WTC11 (cell line): ENCODE measurements around the gene SHROOM3. TPM values are rescaled to one million over a fixed set of nuclear protein-coding genes. Genes with fewer than 3 reads are reported as not detected.

ENCODE experiments used
- ATAC-seq: fragments of 200-7000 bp; cut with Tn5 transposase; 2 replicates; pipeline ENCODE4 v1.10.0; 2021; ENCODE audit warnings: mild to moderate bottlenecking, moderate library complexity
- CTCF ChIA-PET: fragments of 300-600 bp; sonication (Branson Sonifier 250); formaldehyde crosslinking; loops from one replicate; lab custom pipeline; 2021; ENCODE audit warnings: antibody characterized with exemption; lab: Charles Lee
- POLR2A ChIA-PET: fragments of 350-600 bp; sonication (Branson Sonifier 250); formaldehyde crosslinking; loops from one replicate; lab custom pipeline; 2021; ENCODE audit warnings: antibody characterized with exemption; lab: Charles Lee
- DNase-seq: peaks from one replicate; pipeline ENCODE4 v3.0.0; 2021; ENCODE audit warnings: low spot score
- H3K27ac Mint-ChIP-seq: 2 replicates; pipeline ENCODE4 v1.8.0; 2021; ENCODE audit warnings: mixed read lengths
- H3K27me3 Mint-ChIP-seq: 2 replicates; pipeline ENCODE4 v1.8.0; 2021; ENCODE audit warnings: low read depth, mild to moderate bottlenecking, moderate library complexity, mixed read lengths
- H3K36me3 Mint-ChIP-seq: 2 replicates; pipeline ENCODE4 v1.8.0; 2021; ENCODE audit warnings: mixed read lengths
- H3K4me1 Mint-ChIP-seq: 2 replicates; pipeline ENCODE4 v1.8.0; 2022; ENCODE audit warnings: mixed read lengths
- H3K4me3 Mint-ChIP-seq: 2 replicates; pipeline ENCODE4 v1.8.0; 2021; ENCODE audit warnings: mild to moderate bottlenecking, moderate library complexity, mixed read lengths
- H3K9me3 Mint-ChIP-seq: 2 replicates; pipeline ENCODE4 v1.8.0; 2021; ENCODE audit warnings: mixed read lengths
- E2F4 ChIP-seq: sonication (generic); formaldehyde crosslinking; IDR thresholded peaks from 2 replicates; pipeline ENCODE4 v1.8.1; 2022; ENCODE audit warnings: low read depth, mild to moderate bottlenecking, moderate library complexity, missing genetic modification reagents, borderline replicate concordance
- EMX1 ChIP-seq: fragments of 250-450 bp; sonication (Bioruptor Pico); IDR thresholded peaks from 2 replicates; pipeline ENCODE4 v1.8.0; 2021; ENCODE audit warnings: mild to moderate bottlenecking
- ESRRA ChIP-seq: sonication (generic); formaldehyde crosslinking; IDR thresholded peaks from 2 replicates; pipeline ENCODE4 v1.8.1; 2022; ENCODE audit warnings: mild to moderate bottlenecking, missing genetic modification reagents, borderline replicate concordance
- GTF2I ChIP-seq: fragments of 250-450 bp; sonication (Bioruptor Pico); conservative IDR thresholded peaks from 2 replicates; pipeline ENCODE4 v1.4.0; 2021; ENCODE audit warnings: mild to moderate bottlenecking
- HMGXB4 ChIP-seq: sonication (generic); formaldehyde crosslinking; IDR thresholded peaks from 2 replicates; pipeline ENCODE4 v1.8.1; 2023; ENCODE audit warnings: mild to moderate bottlenecking, moderate library complexity, missing genetic modification reagents
- JUN ChIP-seq: sonication (generic); formaldehyde crosslinking; IDR thresholded peaks from 2 replicates; pipeline ENCODE4 v1.8.0; 2023; ENCODE audit warnings: mild to moderate bottlenecking, missing genetic modification reagents
- NR2C2 ChIP-seq: sonication (generic); formaldehyde crosslinking; IDR thresholded peaks from 2 replicates; pipeline ENCODE4 v1.8.0; 2022; ENCODE audit warnings: mild to moderate bottlenecking, missing genetic modification reagents
- PRDM15 ChIP-seq: sonication (generic); formaldehyde crosslinking; IDR thresholded peaks from 2 replicates; pipeline ENCODE4 v1.8.0; 2022; ENCODE audit warnings: missing genetic modification reagents
- PRRX2 ChIP-seq: fragments of 250-450 bp; sonication (Bioruptor Pico); IDR thresholded peaks from 2 replicates; pipeline ENCODE4 v1.8.0; 2021; ENCODE audit warnings: mild to moderate bottlenecking
- SMAD4 ChIP-seq: sonication (generic); formaldehyde crosslinking; IDR thresholded peaks from 2 replicates; pipeline ENCODE4 v1.8.0; 2022; ENCODE audit warnings: mild to moderate bottlenecking, missing genetic modification reagents
- TCF7 ChIP-seq: sonication (generic); formaldehyde crosslinking; IDR thresholded peaks from 2 replicates; pipeline ENCODE4 v1.8.0; 2022; ENCODE audit warnings: mild to moderate bottlenecking, low read depth, missing genetic modification reagents, moderate library complexity
- ZNF281 ChIP-seq: sonication (generic); formaldehyde crosslinking; IDR thresholded peaks from 2 replicates; pipeline ENCODE4 v1.8.0; 2023; ENCODE audit warnings: mild to moderate bottlenecking, missing genetic modification reagents
- ZNF317 ChIP-seq: sonication (generic); formaldehyde crosslinking; IDR thresholded peaks from 2 replicates; pipeline ENCODE4 v1.8.1; 2023; ENCODE audit warnings: low read depth, mild to moderate bottlenecking, moderate library complexity, missing genetic modification reagents, borderline replicate concordance
- total RNA-seq: library from RNA; stranded (reverse); gene quantifications from 3 replicates; pipeline ENCODE4 v1.2.3, GENCODE V29; 2021
- TF ChIP-seq, protein P1 (sequence below): sonication (generic); formaldehyde crosslinking; IDR thresholded peaks from 2 replicates; pipeline ENCODE4 v1.8.0; 2023; ENCODE audit warnings: missing genetic modification reagents
- TF ChIP-seq, protein P2 (sequence below): sonication (generic); formaldehyde crosslinking; IDR thresholded peaks from 2 replicates; pipeline ENCODE4 v1.8.1; 2023; ENCODE audit warnings: mild to moderate bottlenecking, missing genetic modification reagents, borderline replicate concordance
- TF ChIP-seq, protein P3 (sequence below): sonication (generic); formaldehyde crosslinking; IDR thresholded peaks from 2 replicates; pipeline ENCODE4 v1.8.0; 2022; ENCODE audit warnings: mild to moderate bottlenecking, missing genetic modification reagents
- TF ChIP-seq, protein P4 (sequence below): sonication (generic); formaldehyde crosslinking; conservative IDR thresholded peaks from 2 replicates; pipeline ENCODE4 v1.8.1; 2022; ENCODE audit warnings: mild to moderate bottlenecking, missing genetic modification reagents

The SHROOM3 gene
- total RNA-seq, 1 experiment from 2014 or later: 71.9 TPM

GRCh38 chr4:76692761-76693160 lies 257.7 kb downstream of the SHROOM3 start:
- CTCF ChIA-PET: no interaction called here
- H3K4me1 Mint-ChIP-seq: peaks cover 77% of the 10 kb centered on the region
- POLR2A ChIA-PET: no interaction called here
- DNase-seq (no peak), ATAC-seq (no peak)
- no peak overlapping the region for H3K27ac Mint-ChIP-seq
- no peaks in the 10 kb centered on the region for H3K9me3 Mint-ChIP-seq
- peaks cover 9% of the 10 kb centered on the region for H3K36me3 Mint-ChIP-seq
- no peak overlapping the region for H3K4me3 Mint-ChIP-seq
- no peak for TF ChIP-seq HMGXB4 (CRISPR knock-in tag)
- no peak for TF ChIP-seq TCF7
- no peak for TF ChIP-seq PRDM15 (CRISPR knock-in tag)
- TF ChIP-seq GTF2I (CRISPR knock-in tag): no peak
- H3K27me3 Mint-ChIP-seq: no peaks in the 10 kb centered on the region

GRCh38 chr4:76694056-76694455 lies 259.0 kb downstream of the SHROOM3 start:
- Mint-ChIP-seq H3K27me3 (no peaks in the 10 kb centered on the region), H3K36me3 (peaks cover 9% of the 10 kb centered on the region), H3K4me1 (peaks cover 79% of the 10 kb centered on the region), H3K4me3 (no peak overlapping the region), H3K27ac (no peak overlapping the region)
- ATAC-seq (no peak), DNase-seq (no peak)
- POLR2A ChIA-PET: interaction anchor here (0.5 kb wide), 1 partner anchor 83 kb away, joined by 3 read pairs; no protein-coding TSS in a partner anchor
- CTCF ChIA-PET: no interaction called here
- TF ChIP-seq, protein P1, sequence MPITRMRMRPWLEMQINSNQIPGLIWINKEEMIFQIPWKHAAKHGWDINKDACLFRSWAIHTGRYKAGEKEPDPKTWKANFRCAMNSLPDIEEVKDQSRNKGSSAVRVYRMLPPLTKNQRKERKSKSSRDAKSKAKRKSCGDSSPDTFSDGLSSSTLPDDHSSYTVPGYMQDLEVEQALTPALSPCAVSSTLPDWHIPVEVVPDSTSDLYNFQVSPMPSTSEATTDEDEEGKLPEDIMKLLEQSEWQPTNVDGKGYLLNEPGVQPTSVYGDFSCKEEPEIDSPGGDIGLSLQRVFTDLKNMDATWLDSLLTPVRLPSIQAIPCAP (CRISPR knock-in tag): no peak
- TF ChIP-seq ZNF317 (no peak), ZNF281 (CRISPR knock-in tag) (no peak), E2F4 (CRISPR knock-in tag) (no peak), JUN (CRISPR knock-in tag) (no peak), ESRRA (CRISPR knock-in tag) (no peak), SMAD4 (CRISPR knock-in tag) (no peak), EMX1 (CRISPR knock-in tag) (no peak), PRRX2 (CRISPR knock-in tag) (no peak), NR2C2 (CRISPR knock-in tag) (no peak)
- TF ChIP-seq, protein P2, sequence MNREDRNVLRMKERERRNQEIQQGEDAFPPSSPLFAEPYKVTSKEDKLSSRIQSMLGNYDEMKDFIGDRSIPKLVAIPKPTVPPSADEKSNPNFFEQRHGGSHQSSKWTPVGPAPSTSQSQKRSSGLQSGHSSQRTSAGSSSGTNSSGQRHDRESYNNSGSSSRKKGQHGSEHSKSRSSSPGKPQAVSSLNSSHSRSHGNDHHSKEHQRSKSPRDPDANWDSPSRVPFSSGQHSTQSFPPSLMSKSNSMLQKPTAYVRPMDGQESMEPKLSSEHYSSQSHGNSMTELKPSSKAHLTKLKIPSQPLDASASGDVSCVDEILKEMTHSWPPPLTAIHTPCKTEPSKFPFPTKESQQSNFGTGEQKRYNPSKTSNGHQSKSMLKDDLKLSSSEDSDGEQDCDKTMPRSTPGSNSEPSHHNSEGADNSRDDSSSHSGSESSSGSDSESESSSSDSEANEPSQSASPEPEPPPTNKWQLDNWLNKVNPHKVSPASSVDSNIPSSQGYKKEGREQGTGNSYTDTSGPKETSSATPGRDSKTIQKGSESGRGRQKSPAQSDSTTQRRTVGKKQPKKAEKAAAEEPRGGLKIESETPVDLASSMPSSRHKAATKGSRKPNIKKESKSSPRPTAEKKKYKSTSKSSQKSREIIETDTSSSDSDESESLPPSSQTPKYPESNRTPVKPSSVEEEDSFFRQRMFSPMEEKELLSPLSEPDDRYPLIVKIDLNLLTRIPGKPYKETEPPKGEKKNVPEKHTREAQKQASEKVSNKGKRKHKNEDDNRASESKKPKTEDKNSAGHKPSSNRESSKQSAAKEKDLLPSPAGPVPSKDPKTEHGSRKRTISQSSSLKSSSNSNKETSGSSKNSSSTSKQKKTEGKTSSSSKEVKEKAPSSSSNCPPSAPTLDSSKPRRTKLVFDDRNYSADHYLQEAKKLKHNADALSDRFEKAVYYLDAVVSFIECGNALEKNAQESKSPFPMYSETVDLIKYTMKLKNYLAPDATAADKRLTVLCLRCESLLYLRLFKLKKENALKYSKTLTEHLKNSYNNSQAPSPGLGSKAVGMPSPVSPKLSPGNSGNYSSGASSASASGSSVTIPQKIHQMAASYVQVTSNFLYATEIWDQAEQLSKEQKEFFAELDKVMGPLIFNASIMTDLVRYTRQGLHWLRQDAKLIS (CRISPR knock-in tag): no peak
- TF ChIP-seq, protein P3, sequence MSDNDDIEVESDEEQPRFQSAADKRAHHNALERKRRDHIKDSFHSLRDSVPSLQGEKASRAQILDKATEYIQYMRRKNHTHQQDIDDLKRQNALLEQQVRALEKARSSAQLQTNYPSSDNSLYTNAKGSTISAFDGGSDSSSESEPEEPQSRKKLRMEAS (CRISPR knock-in tag): no peak
- TF ChIP-seq, protein P4, sequence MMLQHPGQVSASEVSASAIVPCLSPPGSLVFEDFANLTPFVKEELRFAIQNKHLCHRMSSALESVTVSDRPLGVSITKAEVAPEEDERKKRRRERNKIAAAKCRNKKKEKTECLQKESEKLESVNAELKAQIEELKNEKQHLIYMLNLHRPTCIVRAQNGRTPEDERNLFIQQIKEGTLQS (CRISPR knock-in tag): no peak
- TF ChIP-seq, all 79 proteins: peak for 0
- no peaks in the 10 kb centered on the region for H3K9me3 Mint-ChIP-seq
